ENCODE data around the gene AKT1S1.

AKT1S1 gene

DNA sequence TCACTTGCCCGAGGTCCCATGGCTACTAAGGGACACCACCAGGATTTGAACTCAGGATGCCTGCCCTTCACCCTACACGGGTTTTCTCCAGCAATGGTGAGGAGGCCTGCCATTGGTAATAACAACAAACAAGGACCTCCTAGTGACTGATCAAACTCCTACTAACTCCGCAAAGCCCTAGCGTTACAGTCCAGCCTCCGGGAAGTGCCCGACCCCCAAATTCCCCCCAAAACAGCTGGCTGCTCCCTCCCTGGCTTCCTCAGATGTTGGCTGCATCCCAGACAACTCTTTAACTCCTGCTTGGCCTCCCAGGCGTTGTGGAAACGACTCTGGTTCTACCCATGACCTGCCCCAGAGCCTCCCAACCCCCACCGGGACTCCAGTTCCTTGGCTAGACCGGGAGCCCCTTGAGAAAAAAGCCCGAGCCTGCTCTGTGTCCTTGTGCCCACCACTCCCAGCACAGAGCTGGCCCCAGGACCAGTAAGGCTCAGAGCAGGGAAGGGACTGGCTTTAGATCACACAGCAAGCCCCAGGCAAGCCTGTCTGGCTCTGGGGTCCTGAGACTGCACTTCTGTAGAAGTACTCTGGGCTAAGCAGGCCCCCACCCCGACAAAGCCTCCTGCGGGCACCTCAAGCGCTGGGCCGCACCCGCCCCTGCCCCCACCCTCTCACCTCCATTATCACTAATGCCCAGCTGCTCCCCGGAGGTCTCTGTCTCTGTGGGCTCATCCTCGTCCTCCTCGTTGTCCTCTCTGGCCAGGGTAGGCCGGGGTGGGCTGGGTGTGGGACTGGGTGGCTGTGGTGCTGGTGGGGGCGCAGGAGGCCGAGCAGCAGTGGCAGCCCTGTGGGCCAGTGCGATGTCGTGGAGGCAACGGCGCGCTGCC, 4.7 kb downstream of the AKT1S1 start:
- no peak for FAIRE-seq
- DNase-seq (ENCODE audit: extremely low spot score, insufficient read length, low read depth) = no peak

DNA sequence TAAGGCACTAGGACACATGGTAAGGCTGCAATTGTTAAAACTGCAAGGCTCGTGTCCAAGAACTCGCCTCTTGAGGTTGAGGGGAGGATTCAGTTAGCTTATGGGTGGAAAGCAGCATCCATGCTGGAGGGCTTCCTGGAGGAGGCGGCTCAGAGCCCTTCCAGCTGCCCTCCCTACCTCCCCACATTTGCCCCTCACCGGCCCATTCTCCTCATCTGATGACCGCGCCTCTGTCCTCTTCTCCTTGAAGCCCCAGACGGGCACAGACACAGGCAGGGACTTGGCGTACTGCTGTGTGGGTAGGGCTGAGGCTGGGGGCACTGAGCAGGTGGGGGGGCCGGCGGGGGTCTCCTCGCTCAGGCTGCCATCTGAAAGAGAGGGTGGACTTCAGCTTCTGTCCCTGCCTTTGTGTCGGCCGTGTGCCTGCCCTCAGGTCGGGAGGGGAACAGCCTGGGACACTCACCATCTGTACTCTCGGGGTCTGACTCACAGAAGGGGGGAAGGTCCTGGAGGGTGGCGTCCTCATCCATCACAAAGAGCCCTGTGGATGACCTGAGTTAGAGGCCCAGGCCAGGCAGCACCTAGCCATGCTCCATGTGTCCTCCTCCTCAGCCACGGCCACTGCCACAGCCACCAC, 5.7 kb downstream of the AKT1S1 start:
- no peak for DNase-seq (ENCODE audit: extremely low spot score, insufficient read length, low read depth)
- FAIRE-seq = no peak

DNA sequence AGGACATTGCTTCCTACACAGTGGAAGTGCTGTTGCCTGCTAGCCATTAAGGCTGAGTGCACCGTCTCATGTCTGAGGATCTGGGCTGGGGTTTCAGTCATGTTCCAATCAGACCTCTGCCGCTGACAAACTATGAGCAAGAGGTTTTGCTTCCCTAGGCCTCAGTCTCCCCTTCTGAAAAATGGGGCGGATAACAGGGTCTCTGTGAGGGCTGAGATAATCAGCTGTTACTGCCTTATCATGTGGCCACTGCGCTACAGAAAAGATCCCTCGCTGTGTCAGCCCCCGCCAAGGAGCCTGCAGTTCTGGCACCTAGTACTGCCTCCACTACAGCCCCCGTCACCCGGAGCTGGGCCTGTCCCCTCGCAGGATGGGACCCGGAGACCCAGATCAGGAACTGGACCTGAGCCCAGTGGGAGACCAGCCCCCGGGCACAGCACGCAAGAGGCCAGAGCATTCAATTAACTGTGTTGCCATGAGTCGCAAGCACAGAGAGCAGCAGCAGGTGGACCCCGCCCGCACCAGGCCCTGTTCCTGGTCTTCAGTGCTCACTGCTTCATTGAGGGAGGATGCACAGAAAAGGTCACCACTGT, 6.8 kb downstream of the AKT1S1 start:
- FAIRE-seq (no peak), DNase-seq (ENCODE audit: extremely low spot score, insufficient read length, low read depth) (no peak)

DNA sequence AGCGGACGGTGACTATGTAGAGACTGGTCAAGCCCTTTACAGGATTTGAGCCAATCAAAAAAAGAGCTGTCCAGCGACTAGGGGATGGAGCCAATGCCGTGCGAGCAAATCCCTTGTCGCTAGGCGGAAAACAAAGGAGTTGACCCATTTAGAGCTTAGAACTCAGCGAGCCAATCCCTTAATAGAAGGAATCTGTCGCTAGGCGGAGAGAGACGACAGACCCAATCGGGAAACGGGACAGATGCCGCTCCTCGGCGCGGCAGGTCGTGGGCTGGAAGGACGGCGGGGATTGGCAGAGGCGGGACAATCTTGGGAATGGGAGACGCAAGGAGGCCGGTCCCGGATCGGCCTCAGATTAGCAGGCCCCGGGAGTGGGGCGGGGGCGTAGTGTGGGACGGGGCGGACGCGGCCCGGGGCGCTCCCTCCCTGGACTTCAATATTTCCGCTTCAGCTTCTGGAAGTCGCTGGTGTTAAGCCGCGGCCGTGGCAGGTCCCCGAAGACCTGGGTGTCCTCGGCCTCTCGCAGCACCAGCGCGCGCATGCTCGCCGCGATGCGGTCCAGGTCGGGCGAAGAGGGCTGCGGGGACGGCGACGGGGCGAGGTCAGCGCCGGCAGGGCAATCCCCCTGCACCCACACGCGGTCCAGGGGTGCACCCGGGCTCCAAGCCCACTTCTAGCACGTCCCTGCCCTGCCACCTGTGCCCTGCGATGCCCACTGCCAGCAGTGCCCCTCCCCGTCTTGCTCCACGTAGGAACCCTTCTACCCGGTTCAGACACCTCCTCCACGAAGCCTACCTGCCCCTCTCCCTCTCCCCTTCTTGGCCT, 7.5 kb downstream of the AKT1S1 start:
- DNase-seq (ENCODE audit: extremely low spot score, insufficient read length, low read depth) = peak; percentile 73
- peak; percentile 100 for FAIRE-seq

DNA sequence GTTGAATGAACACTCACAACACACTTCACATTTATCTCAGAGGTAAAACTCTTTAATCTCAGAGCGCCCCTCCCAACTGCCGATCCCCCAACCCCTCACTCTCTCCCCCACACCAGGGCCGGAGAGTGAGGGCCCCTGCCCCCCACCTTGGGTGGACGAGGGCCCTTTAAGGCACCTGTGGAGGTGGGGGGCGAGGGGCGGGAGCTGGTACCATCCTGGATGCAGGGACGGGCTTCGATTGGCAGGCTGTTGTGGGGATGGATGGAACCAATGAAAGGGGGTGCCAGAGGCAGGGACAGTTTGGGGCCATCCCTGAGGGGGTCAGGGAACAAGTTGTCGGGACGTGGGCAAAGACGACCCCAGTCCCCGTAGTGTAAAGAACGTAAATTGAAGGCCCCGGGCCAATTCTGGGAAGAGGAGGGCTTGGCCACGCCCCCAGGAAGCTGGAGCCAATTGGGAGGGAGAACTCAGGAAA, 8.1 kb downstream of the AKT1S1 start:
- DNase-seq (ENCODE audit: extremely low spot score, insufficient read length, low read depth) (no peak), FAIRE-seq (no peak)

DNA sequence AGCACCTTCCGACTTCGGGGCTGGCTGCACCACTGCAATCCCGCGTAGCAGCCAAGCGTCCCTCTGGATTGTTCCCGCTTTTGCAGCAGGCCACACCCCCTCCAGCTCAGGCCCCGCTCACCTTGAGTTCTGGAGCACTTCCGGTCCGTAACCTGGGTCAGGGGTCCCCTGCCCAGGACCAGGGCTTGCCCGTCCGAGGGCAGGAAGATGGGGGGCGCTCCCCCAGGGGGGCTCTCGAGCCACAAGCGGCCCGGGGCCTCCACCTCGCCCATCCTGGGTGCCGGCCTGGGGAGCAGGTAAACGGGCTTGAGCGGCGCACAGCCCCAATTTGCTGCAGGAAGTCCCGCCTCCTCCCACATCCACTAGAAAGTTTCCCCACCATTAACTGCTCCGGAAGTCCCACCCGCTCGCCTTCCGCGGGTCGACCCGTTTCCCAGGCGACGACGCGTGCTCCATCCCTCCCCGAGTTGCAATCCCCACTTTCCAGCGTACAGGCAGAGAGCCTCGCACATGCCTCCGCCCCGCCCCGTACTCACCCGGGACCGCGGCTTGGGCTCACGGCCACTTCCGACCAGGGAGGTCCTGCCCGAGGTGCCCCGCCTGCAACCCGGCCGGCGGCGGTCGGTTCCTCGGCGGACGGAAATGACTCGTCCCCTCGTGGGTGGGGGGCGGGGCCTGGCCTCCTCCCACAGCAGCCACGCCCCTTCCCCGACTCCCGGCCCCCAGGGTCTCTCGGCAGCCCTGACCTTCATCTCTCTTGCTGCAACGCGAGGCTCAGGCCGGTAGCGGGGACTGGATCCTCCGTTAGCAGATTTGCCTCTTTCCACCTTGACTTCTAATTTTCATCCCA, 10.0 kb downstream of the AKT1S1 start, which contains the start of gene PNKP:
Gene PNKP (minus strand): TSS at position 644 of the 850 bp plus-strand sequence. CDS start 372 bp downstream, at position 272.
- FAIRE-seq = peak; percentile 92
- peak; percentile 82 for DNase-seq (ENCODE audit: extremely low spot score, insufficient read length, low read depth)

DNA sequence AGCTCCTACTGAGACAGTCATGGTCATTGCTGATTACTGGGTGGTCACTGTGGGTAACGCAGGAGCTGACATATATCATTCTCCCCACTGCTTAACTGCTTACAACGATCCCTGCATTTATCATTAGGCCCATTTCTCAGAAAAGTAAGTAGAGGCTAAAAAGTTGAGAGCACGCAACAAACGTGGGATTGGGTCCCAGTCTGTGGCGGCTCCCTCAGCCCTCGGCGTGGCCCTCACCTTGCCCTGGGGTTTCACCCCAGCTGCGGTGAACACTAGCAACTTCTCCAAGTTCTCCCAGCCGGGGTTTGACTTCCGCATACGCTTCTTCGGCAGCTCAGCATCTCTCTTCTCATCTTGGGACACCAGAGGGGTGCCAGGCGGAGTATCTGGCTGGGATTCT, 12.3 kb downstream of the AKT1S1 start:
- no peak for FAIRE-seq
- no peak for DNase-seq (ENCODE audit: extremely low spot score, insufficient read length, low read depth)

DNA sequence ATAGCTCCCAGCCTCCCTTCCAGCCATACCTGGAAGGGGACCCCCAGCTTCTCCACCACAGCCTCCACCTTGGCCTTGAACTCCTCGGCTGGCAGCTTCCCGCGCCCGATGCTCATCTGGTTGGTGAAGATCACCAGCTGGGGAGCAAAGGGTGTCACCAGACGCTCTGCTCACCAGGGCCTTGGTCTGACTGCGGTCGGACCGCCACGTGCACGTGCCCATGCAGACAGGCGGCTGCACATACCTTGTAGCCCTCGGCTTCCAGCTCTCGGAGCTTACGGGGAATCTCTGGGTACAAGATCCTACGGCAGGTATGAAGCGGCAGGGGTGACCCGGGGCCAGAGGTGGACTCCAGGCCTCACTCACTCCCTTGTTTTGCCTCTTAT, 13.2 kb downstream of the AKT1S1 start:
- DNase-seq (ENCODE audit: extremely low spot score, insufficient read length, low read depth) (no peak), FAIRE-seq (no peak)

DNA sequence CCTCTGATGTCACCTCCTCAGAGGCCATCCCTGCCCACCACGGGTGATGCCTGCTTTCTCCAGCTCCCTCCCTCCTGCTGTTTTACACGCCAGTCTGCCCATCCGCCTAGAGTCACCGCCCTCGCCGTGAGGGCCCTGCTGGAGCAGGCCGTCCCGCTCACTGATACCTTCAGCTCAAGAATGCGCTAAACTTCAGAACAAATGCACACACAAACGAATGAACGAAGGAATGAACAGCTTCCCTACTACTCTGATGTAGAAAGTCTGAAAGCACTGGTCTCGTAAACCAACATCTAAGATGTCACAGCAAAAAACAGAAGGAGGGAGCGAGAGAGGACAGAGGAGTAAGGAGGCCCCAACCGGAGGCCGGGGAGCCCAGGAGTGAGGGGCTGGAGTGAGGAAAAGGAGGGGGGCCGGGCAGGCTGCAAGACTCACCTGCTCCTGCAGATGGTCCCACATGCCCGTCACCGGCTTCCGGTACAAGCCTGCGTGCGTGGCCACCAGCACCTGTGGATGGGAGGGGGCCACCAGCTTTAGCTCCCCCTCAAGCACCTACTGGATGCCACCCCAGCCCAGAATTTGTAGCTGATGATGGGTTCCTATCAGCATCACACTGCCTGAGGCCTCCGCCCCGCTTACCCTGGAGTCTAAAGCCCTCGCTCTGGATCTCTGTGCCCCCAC, 13.8 kb downstream of the AKT1S1 start:
- FAIRE-seq (no peak), DNase-seq (ENCODE audit: extremely low spot score, insufficient read length, low read depth) (no peak)

DNA sequence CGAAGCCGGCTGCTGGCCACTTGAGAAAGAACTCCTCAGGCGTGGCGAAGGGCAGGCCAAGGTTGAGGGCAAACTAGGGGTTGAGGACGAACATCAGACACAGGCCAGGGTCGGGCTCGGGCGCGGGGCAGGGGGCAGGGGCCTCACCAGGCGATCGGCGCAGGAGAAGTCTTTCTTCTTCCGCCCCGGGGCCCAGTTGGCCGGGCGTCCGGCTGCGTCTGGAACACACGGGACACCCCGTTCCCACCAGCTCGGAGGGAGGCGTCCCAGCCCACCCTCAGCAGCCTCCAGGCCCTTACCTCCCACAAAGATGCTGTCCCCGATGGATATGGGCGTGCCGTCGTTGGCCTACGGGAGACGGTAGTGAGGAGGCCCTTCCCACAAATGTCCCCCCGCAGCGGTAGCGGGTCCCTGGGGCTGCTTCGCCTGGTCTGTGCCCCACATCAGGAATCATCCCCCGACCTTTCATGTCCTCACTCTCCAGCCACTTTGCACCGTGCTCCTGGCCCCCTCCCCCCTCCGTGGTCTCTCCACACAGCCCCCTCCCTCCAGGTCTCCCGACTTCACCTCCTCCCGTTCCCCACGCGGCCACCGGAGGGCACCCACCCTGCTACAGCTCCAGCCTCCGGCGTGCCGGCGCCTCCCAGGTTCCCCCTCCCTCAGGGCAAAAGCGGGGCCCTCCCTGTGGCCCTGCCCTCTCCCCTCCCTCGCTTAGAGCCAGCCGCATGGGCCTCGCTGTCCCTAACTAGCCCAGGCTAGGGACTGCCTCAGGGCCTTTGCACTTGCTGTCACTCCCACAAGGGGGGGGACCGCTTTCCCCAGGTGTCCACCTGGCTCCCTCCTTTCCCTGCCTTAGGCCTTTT, 14.5 kb downstream of the AKT1S1 start:
- DNase-seq (ENCODE audit: extremely low spot score, insufficient read length, low read depth) (no peak), FAIRE-seq (no peak)

DNA sequence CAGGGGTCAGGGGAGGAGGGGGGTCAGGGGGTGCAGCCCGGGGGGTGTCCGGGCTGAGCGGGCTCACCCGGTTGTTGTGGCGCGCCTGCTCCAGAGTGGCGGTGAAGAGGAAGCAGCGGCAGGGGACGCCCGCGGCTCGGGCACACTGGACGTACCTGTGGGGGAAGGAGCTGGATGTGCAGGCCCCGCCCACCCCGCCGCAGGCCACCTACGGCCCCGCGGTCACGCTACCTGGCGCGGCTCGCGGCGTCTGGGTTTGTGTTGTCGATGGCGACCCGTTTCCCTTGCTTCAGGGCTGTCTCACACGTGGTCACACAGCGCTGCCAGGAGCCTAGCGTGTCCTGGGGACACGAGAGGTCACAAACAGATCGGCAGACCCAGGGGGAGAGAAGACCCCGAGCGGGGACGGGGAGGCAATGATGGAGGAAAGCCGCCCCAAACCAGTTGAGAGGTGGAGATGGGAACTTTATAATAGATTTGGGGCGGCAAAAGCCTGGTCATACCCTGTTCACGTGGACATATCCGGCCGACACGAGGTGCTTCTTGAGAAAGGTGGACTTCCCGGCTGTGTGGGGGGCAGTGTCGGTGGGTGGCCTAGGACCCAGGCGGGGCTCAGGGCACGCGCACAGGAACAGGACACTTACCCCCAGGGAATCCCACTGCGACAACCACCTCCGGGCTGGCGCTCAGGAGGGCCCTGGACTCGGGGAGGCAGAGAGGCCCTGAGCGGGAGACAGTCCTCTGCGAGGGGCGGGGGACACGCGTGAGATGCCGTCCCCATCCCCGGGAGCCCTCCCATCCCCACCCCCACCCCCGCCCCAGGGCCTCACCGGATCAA, 15.4 kb downstream of the AKT1S1 start:
- DNase-seq (ENCODE audit: extremely low spot score, insufficient read length, low read depth) (no peak), FAIRE-seq (no peak)

DNA sequence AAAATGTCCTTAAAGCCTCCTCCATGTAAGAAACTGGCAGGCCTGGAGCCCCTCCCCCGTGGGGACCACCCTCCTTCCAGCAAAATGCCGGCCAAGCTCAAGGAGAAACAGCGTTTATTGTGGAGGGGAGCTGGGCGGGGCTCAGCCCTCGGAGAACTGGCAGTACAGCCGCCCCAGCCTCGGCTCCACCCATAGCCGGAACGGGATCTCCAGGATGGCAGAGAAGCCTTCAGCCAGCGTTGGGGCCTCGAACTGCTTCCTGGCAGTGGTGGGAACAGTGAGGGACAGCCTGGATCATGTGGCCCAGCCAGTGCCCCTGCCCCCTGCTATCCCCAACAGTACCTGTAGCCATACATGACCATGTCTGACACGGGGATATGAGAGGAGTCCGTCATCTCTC, 16.0 kb downstream of the AKT1S1 start:
- FAIRE-seq (no peak), DNase-seq (ENCODE audit: extremely low spot score, insufficient read length, low read depth) (no peak)

DNA sequence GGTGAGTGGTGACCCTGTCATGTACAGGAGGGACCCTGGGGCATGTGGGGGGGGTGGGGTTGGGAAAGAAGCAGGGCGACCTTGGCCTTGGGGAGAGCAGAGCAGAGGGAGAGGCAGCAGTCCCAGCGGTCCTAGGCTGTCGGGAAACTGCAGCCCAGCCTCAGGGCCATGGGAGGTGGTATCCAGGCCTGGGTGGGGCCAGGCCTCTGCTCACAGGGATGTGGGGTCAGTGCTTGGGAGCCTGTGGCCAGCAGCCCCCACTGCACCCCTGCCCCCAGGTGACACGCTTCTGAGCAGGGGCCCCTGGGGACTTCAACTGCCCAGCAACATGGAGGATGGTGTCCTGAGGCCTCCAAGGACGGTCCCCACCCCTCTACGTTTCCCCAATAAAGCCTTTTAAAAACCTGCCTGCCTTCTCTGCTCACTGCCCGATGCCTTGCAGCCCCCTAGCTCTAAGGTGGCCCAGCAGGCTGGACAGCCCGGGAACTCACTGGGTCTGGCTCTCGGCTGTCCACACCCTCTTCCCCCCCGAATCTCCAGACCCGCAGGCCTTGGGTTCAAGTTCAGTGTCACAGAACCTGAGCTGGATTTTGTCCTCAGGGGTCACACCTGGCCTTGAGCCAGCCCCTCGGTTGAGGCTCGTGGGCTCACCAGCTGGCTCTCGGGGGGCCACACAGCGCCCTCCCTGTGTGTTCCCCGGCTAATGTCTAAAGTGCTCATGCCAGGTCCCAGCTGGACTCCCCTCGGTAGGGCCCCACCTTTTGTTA, 16.6 kb downstream of the AKT1S1 start:
- DNase-seq (ENCODE audit: extremely low spot score, insufficient read length, low read depth) (no peak), FAIRE-seq (no peak)

DNA sequence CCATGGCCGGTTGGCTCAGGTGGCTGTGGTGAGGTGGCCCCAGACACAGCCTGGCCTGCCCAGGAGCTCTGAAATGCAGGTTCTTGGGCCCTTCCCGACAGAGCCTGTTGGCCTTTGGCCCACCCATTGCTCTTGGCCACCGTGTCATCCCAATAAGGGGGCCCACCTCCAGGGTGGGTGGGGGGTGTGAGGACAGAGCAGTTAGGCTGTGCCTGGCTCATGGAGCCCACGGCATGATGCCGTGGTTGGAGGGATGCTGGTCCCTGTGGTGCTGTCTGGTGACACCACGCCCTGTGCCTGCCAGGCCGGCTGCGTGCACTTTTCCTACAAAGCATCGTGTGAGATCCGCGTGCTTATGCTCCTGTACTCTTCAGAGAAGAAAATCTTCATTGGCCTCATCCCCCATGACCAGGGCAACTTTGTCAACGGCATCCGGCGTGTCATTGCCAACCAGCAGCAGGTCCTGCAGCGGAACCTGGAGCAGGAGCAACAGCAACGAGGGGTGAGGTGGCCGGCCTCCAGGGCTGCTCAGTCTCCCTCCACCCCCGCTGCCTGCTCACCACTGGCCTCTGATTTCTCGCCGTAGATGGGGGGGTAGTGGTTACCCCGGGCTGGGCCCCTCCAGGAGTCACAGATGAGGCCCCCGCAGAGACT, 17.3 kb downstream of the AKT1S1 start:
- DNase-seq (ENCODE audit: extremely low spot score, insufficient read length, low read depth) = no peak
- no peak for FAIRE-seq

DNA sequence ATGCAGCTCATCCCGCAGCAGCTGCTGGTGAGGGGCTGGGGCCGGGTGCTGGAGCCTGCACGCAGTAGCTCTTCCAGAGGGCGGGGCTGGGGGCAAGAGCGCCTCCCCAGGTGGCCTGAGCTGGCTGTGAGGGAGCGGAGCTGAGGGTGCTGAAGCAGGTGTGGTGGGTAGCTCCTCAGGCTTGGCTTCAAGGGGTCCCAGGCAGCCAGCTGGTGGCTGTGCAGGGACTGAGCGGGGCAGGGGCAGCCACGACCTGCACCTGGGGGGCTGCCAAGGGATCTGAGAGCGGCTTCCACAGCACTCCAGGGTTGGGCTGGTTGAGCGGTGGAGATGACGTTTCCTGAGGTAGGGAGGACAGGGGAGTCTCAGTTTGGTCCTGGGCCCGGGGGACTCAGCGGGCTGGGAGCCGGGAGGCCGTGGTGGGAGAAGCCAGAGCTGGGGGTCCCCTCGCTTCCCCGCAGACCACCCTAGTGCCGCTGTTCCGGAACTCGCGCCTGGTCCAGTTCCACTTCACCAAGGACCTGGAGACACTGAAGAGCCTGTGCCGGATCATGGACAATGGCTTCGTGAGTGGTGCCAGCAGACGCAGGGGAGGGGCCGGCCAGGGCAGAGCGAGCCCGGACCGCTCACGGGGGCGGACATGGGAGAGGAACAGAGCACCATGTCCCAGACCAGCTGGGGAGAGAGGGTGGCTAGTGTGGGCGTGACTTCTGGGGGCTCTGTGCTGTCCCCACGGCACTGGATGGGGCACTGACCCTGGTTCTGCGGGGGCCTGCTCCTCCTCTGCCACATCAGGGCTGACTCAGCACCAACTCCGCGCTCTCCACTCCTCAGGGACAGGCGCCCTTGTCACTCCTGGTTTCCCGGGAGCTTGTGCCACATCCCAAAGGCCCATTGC, 18.8 kb downstream of the AKT1S1 start:
- no peak for FAIRE-seq
- no peak for DNase-seq (ENCODE audit: extremely low spot score, insufficient read length, low read depth)

All from GM18507 (cell line).